Activated CD8-positive, alpha-beta T cell treated with anti-CD3 and anti-CD28 coated beads, Interleukin-2, amount 10 ng/mL, durations not matched to agents 7 days and 5 days (primary cell): Measurements from ENCODE around the gene GJB1. TPM values are rescaled to one million over a fixed set of nuclear protein-coding genes. Genes with fewer than 3 reads are reported as not detected.
A peak's percentile ranks its signal among the peaks of the same experiment; 100 is the strongest.

Experiments
- ATAC-seq: fragments of 150-1000 bp; cut with Tn5 transposase; one replicate; pipeline ENCODE4 v1.10.0; 2021; ENCODE audit warnings: moderate library complexity
- CTCF ChIA-PET: fragments of 350-600 bp; sonication (Branson Sonifier 250); formaldehyde crosslinking; loops from one replicate; lab custom pipeline; 2021; ENCODE audit warnings: antibody characterized with exemption; lab: Charles Lee
- POLR2A ChIA-PET: fragments of 350-600 bp; sonication (Branson Sonifier 250); formaldehyde crosslinking; loops from one replicate; lab custom pipeline; 2021; ENCODE audit warnings: antibody characterized with exemption; lab: Charles Lee
- DNase-seq: peaks from one replicate; pipeline ENCODE4 v3.0.0-alpha.2; 2020
- H3K27ac Mint-ChIP-seq: one replicate; pipeline ENCODE4 v1.8.0; 2021; ENCODE audit warnings: mild to moderate bottlenecking, mixed read lengths
- H3K27me3 Mint-ChIP-seq: one replicate; pipeline ENCODE4 v1.8.0; 2021; ENCODE audit warnings: low read depth, mixed read lengths
- H3K36me3 Mint-ChIP-seq: one replicate; pipeline ENCODE4 v1.8.0; 2021; ENCODE audit warnings: low read depth, mixed read lengths
- H3K4me1 Mint-ChIP-seq: one replicate; pipeline ENCODE4 v1.8.0; 2021; ENCODE audit warnings: low read depth, mixed read lengths
- H3K4me3 Mint-ChIP-seq: one replicate; pipeline ENCODE4 v1.8.0; 2021; ENCODE audit warnings: mild to moderate bottlenecking, mixed read lengths
- H3K9me3 Mint-ChIP-seq: one replicate; pipeline ENCODE4 v1.8.0; 2022; ENCODE audit warnings: mixed read lengths; ENCODE audit not compliant: insufficient read depth
- total RNA-seq, 2 experiments: library from RNA; stranded (reverse); gene quantifications; one replicate each; pipeline ENCODE4 v1.2.3, GENCODE V29; 2021

The GJB1 gene
- total RNA-seq, 2 experiments from 2014 or later = not detected

- Mint-ChIP-seq H3K9me3 (no peaks in the 10 kb centered on the region), H3K27me3 (no peaks in the 10 kb centered on the region), H3K27ac (no peak overlapping the region), H3K4me3 (no peak overlapping the region), H3K36me3 (peaks cover 13% of the 10 kb centered on the region), H3K4me1 (peaks cover 15% of the 10 kb centered on the region)
- no peak for ATAC-seq
- ChIA-PET POLR2A (no interaction called here), CTCF (no interaction called here)
- DNase-seq = no peak
Observed at GRCh38 chrX:71184092-71184491, 38.9 kb upstream of the GJB1 start.

- no peak overlapping the region for H3K4me3 Mint-ChIP-seq
- CTCF ChIA-PET = no interaction called here
- peaks cover 15% of the 10 kb centered on the region for H3K4me1 Mint-ChIP-seq
- peaks cover 13% of the 10 kb centered on the region for H3K36me3 Mint-ChIP-seq
- H3K9me3 Mint-ChIP-seq = no peaks in the 10 kb centered on the region
- no peaks in the 10 kb centered on the region for H3K27me3 Mint-ChIP-seq
- DNase-seq (no peak), ATAC-seq (no peak)
- H3K27ac Mint-ChIP-seq = peak overlapping the region; percentile 70
- POLR2A ChIA-PET = no interaction called here
Observed at GRCh38 chrX:71184803-71185495, 38.1 kb upstream of the GJB1 start.

DNA sequence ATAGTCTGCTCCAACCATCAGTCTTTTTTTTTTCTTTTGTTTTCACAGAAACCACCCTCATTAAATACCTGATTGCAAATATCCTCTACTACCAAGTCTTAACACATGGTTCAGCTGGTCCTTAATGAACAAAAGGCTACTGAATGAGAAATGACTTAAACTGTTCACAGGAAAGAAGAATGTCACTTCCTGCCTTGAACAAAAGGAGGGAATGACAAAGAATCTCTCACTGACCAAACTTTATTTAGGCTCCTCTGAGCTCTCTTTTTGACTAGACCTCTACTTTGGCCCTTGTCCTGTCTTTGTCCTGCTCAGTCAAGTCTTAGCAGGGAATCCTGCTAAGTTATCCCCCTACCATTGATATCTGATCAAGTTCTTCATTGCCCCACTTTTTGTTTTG, 31.8 kb upstream of the GJB1 start:
- peaks cover 21% of the 10 kb centered on the region for H3K4me1 Mint-ChIP-seq
- H3K9me3 Mint-ChIP-seq = no peaks in the 10 kb centered on the region
- no peak overlapping the region for H3K4me3 Mint-ChIP-seq
- H3K27ac Mint-ChIP-seq = peak overlapping the region; percentile 45
- POLR2A ChIA-PET = no interaction called here
- CTCF ChIA-PET = no interaction called here
- H3K36me3 Mint-ChIP-seq = peaks cover 14% of the 10 kb centered on the region
- ATAC-seq (no peak), DNase-seq (no peak)
- H3K27me3 Mint-ChIP-seq = no peaks in the 10 kb centered on the region

- CTCF ChIA-PET = interaction anchor here (0.9 to 3.2 kb wide), 4 partner anchors 15 to 226 kb away, joined by 3 to 34 read pairs (median 6); partner anchors contain the start of genes NONO and ZMYM3
- Mint-ChIP-seq H3K4me1 (peaks cover 21% of the 10 kb centered on the region), H3K4me3 (peak overlapping the region; percentile 82), H3K27ac (peak overlapping the region; percentile 92), H3K36me3 (peaks cover 16% of the 10 kb centered on the region), H3K27me3 (no peaks in the 10 kb centered on the region), H3K9me3 (no peaks in the 10 kb centered on the region)
- DNase-seq = peak; percentile 27
- POLR2A ChIA-PET = interaction anchor here (1.0 to 3.5 kb wide), 6 partner anchors 14 to 170 kb away, joined by 3 to 22 read pairs (median 5); partner anchors contain the start of genes IL2RG, NONO, TAF1 and ZMYM3
- ATAC-seq = peak; percentile 82
Observed at GRCh38 chrX:71195964-71196649, 26.9 kb upstream of the GJB1 start.

GRCh38 chrX:71198066-71198465, 25.0 kb upstream of the GJB1 start:
- ChIA-PET POLR2A (interaction anchor here (0.9 to 3.5 kb wide), 5 partner anchors 16 to 168 kb away, joined by 4 to 22 read pairs (median 6); partner anchors contain the start of genes IL2RG, NONO and TAF1), CTCF (interaction anchor here (1.2 to 3.2 kb wide), 4 partner anchors 17 to 228 kb away, joined by 3 to 34 read pairs (median 3); partner anchors contain the start of gene NONO)
- peak overlapping the region; percentile 86 for H3K4me3 Mint-ChIP-seq
- peak overlapping the region; percentile 86 for H3K27ac Mint-ChIP-seq
- H3K36me3 Mint-ChIP-seq = peaks cover 11% of the 10 kb centered on the region
- peaks cover 13% of the 10 kb centered on the region for H3K4me1 Mint-ChIP-seq
- H3K9me3 Mint-ChIP-seq = no peaks in the 10 kb centered on the region
- H3K27me3 Mint-ChIP-seq = no peaks in the 10 kb centered on the region
- DNase-seq (no peak), ATAC-seq (peak; percentile 34)

DNA sequence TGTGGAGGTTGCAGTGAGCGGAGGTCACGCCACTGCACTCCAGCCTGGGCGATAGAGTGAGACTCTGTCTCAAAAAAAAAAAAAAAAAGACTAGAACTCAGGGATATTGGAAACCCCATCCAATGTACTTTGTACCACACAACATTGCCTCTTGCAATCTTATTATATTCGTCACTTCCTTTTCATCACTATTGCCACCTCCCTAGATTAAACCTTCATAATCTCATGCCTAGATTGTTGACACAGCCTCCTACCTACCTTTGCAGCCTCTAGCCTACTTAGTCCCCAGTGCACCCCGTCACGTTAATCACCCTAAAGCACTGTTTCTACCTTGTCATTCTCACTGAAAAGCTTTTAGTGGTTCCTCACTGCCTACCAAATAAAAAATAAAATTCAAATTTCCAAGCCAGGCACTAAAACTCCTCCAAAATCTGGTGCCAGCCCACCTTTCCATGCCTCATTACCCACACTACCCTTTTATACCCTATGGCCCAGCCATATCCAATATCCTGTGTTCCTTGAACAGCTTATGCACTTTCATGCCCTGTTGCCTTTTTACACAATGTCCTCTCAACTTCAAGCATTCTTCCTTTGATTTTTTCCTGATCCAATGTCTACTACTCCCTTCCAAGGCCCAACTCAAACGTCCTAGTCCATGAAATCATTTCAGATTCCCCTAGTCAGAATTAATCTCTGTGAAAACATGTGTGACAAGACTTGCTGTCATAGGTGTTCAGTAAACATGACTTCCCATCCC, 23.6 kb upstream of the GJB1 start:
- peak overlapping the region; percentile 9 for H3K27ac Mint-ChIP-seq
- peaks cover 10% of the 10 kb centered on the region for H3K4me1 Mint-ChIP-seq
- no peaks in the 10 kb centered on the region for H3K27me3 Mint-ChIP-seq
- ATAC-seq (no peak), DNase-seq (no peak)
- H3K4me3 Mint-ChIP-seq = no peak overlapping the region
- H3K36me3 Mint-ChIP-seq = peaks cover 9% of the 10 kb centered on the region
- ChIA-PET CTCF (no interaction called here), POLR2A (interaction anchor here (3.5 kb wide), 1 partner anchor 17 kb away, joined by 22 read pairs; no protein-coding TSS in a partner anchor)
- no peaks in the 10 kb centered on the region for H3K9me3 Mint-ChIP-seq

- Mint-ChIP-seq H3K27me3 (peaks cover 3% of the 10 kb centered on the region), H3K4me3 (no peak overlapping the region), H3K27ac (no peak overlapping the region), H3K36me3 (no peaks in the 10 kb centered on the region), H3K4me1 (no peaks in the 10 kb centered on the region), H3K9me3 (no peaks in the 10 kb centered on the region)
- ATAC-seq = no peak
- POLR2A ChIA-PET = no interaction called here
- no peak for DNase-seq
- CTCF ChIA-PET = interaction anchor here (0.6 kb wide), 1 partner anchor 908 kb away, joined by 3 read pairs; no protein-coding TSS in a partner anchor
Observed at GRCh38 chrX:71210816-71211215, 12.2 kb upstream of the GJB1 start.

- DNase-seq (no peak), ATAC-seq (no peak)
- POLR2A ChIA-PET = no interaction called here
- H3K4me1 Mint-ChIP-seq = peaks cover 5% of the 10 kb centered on the region
- no peaks in the 10 kb centered on the region for H3K9me3 Mint-ChIP-seq
- H3K27ac Mint-ChIP-seq = no peak overlapping the region
- peaks cover 3% of the 10 kb centered on the region for H3K27me3 Mint-ChIP-seq
- no peaks in the 10 kb centered on the region for H3K36me3 Mint-ChIP-seq
- CTCF ChIA-PET = no interaction called here
- no peak overlapping the region for H3K4me3 Mint-ChIP-seq
Observed at GRCh38 chrX:71212536-71212935, 10.5 kb upstream of the GJB1 start.

GRCh38 chrX:71214152-71214551, 8.9 kb upstream of the GJB1 start:
- ATAC-seq (no peak), DNase-seq (no peak)
- Mint-ChIP-seq H3K4me3 (no peak overlapping the region), H3K27ac (no peak overlapping the region), H3K9me3 (no peaks in the 10 kb centered on the region), H3K36me3 (no peaks in the 10 kb centered on the region), H3K4me1 (peaks cover 5% of the 10 kb centered on the region), H3K27me3 (peaks cover 3% of the 10 kb centered on the region)
- POLR2A ChIA-PET = no interaction called here
- CTCF ChIA-PET = no interaction called here

- POLR2A ChIA-PET = no interaction called here
- no peak for DNase-seq
- CTCF ChIA-PET = no interaction called here
- Mint-ChIP-seq H3K9me3 (no peaks in the 10 kb centered on the region), H3K27ac (no peak overlapping the region), H3K36me3 (no peaks in the 10 kb centered on the region), H3K4me3 (no peak overlapping the region), H3K4me1 (peaks cover 5% of the 10 kb centered on the region), H3K27me3 (peaks cover 3% of the 10 kb centered on the region)
- no peak for ATAC-seq
Observed at GRCh38 chrX:71214604-71215337, 8.3 kb upstream of the GJB1 start.

DNA sequence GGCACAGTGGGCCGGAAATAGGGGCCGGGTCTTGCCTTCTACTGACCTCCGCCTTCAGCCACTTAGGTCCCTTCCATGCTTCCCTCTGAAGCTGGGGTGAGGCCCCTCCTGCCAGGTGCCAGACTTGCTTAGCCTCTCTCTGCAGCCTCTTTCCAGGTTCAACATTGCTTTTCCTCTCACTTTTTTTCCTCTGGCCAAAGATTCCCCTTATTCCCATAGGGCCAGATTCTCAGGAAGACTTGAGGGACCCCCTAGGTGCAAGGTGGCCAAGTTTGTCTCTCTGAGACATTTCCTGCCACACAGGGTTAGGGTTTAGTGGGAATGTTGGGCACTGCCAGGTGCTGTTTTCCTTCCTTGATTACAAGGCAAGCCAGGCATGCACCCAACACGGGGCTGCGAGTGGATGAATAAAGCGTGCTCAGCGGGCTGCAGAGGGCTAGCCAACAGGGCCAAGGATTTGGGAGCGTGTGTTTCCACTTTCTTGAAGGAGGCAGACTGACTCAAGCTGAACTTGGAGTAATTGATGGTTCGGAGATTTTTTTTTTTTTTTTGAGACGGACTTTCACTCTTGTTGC, 7.6 kb upstream of the GJB1 start:
- Mint-ChIP-seq H3K4me1 (peaks cover 5% of the 10 kb centered on the region), H3K27me3 (peaks cover 3% of the 10 kb centered on the region), H3K36me3 (no peaks in the 10 kb centered on the region), H3K4me3 (no peak overlapping the region), H3K27ac (no peak overlapping the region), H3K9me3 (no peaks in the 10 kb centered on the region)
- DNase-seq (no peak), ATAC-seq (no peak)
- POLR2A ChIA-PET = no interaction called here
- CTCF ChIA-PET = no interaction called here
